ENCODE data around the gene DR1.

GRCh38 chr1:93296555-93297154, 49.1 kb upstream of the DR1 start:
- no peak for TF ChIP-seq POLR2A (IDR thresholded peaks at IDR 0.05)
- TF ChIP-seq, protein P1, sequence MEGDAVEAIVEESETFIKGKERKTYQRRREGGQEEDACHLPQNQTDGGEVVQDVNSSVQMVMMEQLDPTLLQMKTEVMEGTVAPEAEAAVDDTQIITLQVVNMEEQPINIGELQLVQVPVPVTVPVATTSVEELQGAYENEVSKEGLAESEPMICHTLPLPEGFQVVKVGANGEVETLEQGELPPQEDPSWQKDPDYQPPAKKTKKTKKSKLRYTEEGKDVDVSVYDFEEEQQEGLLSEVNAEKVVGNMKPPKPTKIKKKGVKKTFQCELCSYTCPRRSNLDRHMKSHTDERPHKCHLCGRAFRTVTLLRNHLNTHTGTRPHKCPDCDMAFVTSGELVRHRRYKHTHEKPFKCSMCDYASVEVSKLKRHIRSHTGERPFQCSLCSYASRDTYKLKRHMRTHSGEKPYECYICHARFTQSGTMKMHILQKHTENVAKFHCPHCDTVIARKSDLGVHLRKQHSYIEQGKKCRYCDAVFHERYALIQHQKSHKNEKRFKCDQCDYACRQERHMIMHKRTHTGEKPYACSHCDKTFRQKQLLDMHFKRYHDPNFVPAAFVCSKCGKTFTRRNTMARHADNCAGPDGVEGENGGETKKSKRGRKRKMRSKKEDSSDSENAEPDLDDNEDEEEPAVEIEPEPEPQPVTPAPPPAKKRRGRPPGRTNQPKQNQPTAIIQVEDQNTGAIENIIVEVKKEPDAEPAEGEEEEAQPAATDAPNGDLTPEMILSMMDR (IDR thresholded peaks at IDR 0.05), result no peak

Measured in ovary (tissue), 3 donors.